ENCODE measurements around the gene STIP1. TPM values are rescaled to one million over a fixed set of nuclear protein-coding genes. Genes with fewer than 3 reads are reported as not detected.

The STIP1 gene
- total and polyA plus RNA-seq, 9 of the 15 experiments (the other 6 are each of a cell fraction or from before 2014, with no cell fraction given) = 58.1 to 465 (median 346) TPM

- TF ChIP-seq HNRNPH1 (optimal IDR thresholded peaks at IDR 0.05; ENCODE audit: low read depth, low read length) = no peak
- no peak for TF ChIP-seq LARP7 (IDR thresholded peaks at IDR 0.05)
- TF ChIP-seq SMARCC2 (IDR thresholded peaks at IDR 0.05; ENCODE audit: low read depth) = no peak
- TF ChIP-seq CREB1 (IDR thresholded peaks at IDR 0.05) = peak; percentile 53; the same call in 1 of the 2 replicates
- peak; percentile 77 for TF ChIP-seq CREB1 (CRISPR knock-in tag; IDR thresholded peaks at IDR 0.05)
- TF ChIP-seq ZBTB33 (CRISPR knock-in tag; IDR thresholded peaks at IDR 0.05) = no peak
- TF ChIP-seq ZKSCAN1 (IDR thresholded peaks at IDR 0.05; ENCODE audit: low read depth, low read length) = no peak
- TF ChIP-seq ZNF717 (CRISPR knock-in tag; IDR thresholded peaks at IDR 0.05) = no peak
- TF ChIP-seq DDX20 (tag; IDR thresholded peaks at IDR 0.05; ENCODE audit: low read depth) = no peak
- no peak for TF ChIP-seq ZNF57 (CRISPR knock-in tag; IDR thresholded peaks at IDR 0.05)
- no peak for TF ChIP-seq PRMT5 (CRISPR knock-in tag; IDR thresholded peaks at IDR 0.05)
- TF ChIP-seq MAZ (CRISPR knock-in tag; conservative IDR thresholded peaks at IDR 0.05 in 1 of 2, IDR thresholded peaks at IDR 0.05 in 1 of 2) = peak; percentile 18 to 22; a peak in 2 of 4 replicates
- no peak for TF ChIP-seq ZNF431 (CRISPR knock-in tag; IDR thresholded peaks at IDR 0.05)
- TF ChIP-seq ARHGAP35 (IDR thresholded peaks at IDR 0.05; ENCODE audit: partially characterized antibody) = no peak
- no peak for TF ChIP-seq FOXK1 (CRISPR knock-in tag; IDR thresholded peaks at IDR 0.05; ENCODE audit: borderline replicate concordance)
- TF ChIP-seq KHSRP (IDR thresholded peaks at IDR 0.05) = no peak
- peak; percentile 56 for TF ChIP-seq RB1 (IDR thresholded peaks at IDR 0.05; ENCODE audit: low read depth)
- no peak for TF ChIP-seq ZNF511 (CRISPR knock-in tag; IDR thresholded peaks at IDR 0.05)
- TF ChIP-seq PCBP1 (IDR thresholded peaks at IDR 0.05; ENCODE audit: low read depth, low read length, poor library complexity, severe bottlenecking) = peak; percentile 26
- TF ChIP-seq NCOR1 (IDR thresholded peaks at IDR 0.05) = no peak
- no peak for TF ChIP-seq POLR3A (IDR thresholded peaks at IDR 0.05; ENCODE audit: borderline replicate concordance, extremely low read depth, insufficient read depth, insufficient read length)
- no peak for TF ChIP-seq ZNF518B (CRISPR knock-in tag; IDR thresholded peaks at IDR 0.05)
- no peak for TF ChIP-seq ERF (CRISPR knock-in tag; IDR thresholded peaks at IDR 0.05)
- peak; percentile 100 for TF ChIP-seq MBD2 (IDR thresholded peaks at IDR 0.05; ENCODE audit: borderline replicate concordance, low read depth)
- no peak for TF ChIP-seq EZH2 (IDR thresholded peaks at IDR 0.05; ENCODE audit: borderline replicate concordance, low read depth, low read length)
Observed at GRCh38 chr11:64185693-64186491, at the start of gene STIP1 (continued).
